ENCODE measurements around the gene PRKACG. TPM values are rescaled to one million over a fixed set of nuclear protein-coding genes. Genes with fewer than 3 reads are reported as not detected.

The PRKACG gene
- total RNA-seq (2021; fragmentation: NEBNext Ultra II Directional; extraction: Animal tissue kit (Norgen Biotek cat#: 25700)) = not detected in 2 replicates
- not detected in 2 replicates for polyA plus RNA-seq (2011; rRNA removed)
- not detected for polyA plus RNA-seq (2011; cell fraction: cytosol; rRNA removed)
- not detected for polyA plus RNA-seq (2011; cell fraction: nucleus; rRNA removed)
- polyA plus RNA-seq (2012, experiment 1 of 2) = not detected in 4 replicates
- polyA plus RNA-seq (2012, experiment 2 of 2) = not detected
- not detected for polyA plus RNA-seq (2013, experiment 1 of 2)
- polyA plus RNA-seq (2013, experiment 2 of 2) = not detected
- not detected in 2 replicates for polyA minus RNA-seq (2011; rRNA and poly(A)+ RNA removed)
- polyA minus RNA-seq (2011; cell fraction: cytosol; rRNA and poly(A)+ RNA removed) = not detected
- polyA minus RNA-seq (2011; cell fraction: nucleus; rRNA and poly(A)+ RNA removed) = not detected
- long read RNA-seq, experiment 1 = 0 reads
- long read RNA-seq, experiment 2 = 0 reads

DNA sequence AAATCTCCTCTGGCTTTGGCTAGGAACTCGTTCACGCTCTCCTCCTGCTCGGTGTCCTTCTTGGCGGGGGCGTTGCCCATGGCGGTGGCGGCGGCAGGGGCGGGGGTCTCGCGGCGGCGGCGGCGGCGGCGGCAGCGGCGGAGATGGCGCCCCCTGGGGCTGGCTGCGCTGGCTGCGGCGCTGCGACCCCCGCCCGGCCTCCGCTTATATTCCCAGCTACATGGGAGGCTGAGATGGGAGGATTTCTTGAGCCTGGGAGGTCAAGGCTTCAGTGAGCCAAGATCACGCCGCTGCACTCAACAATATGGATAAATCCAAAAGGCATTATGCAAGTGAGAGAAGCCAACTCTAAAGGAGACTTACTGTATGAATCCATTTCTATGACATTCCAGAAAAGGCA lies at the start of gene PRKACG:
TSS of gene PRKACG (minus strand) at position 101 of the 400 bp plus-strand sequence. CDS start at position 80, 21 bp downstream.
- Histone ChIP-seq H2BK20ac (ENCODE audit: low read length) (no peak within 1 kb of the TSS), H3K4me3 (ENCODE audit: extremely low read depth in 1 of 4, insufficient read depth in 2 of 4, low read depth in 3 of 4, low read length in 4 of 4) (no peak within 1 kb of the TSS), H3K36me3 (ENCODE audit: control insufficient read depth in 2 of 4, insufficient read depth in 4 of 4, low read length in 3 of 4) (no peaks in the 10 kb centered on the region), H2BK120ac (replicated peaks; ENCODE audit: low read depth, low read length) (no peak within 1 kb of the TSS), H3K4me2 (ENCODE audit: insufficient read depth in 1 of 2, low read depth in 2 of 2, low read length in 2 of 2) (no peak within 1 kb of the TSS), H4K20me1 (replicated peaks in 1 of 2; ENCODE audit: control insufficient read depth in 1 of 2, insufficient read depth in 2 of 2, low read length in 2 of 2) (no peaks in the 10 kb centered on the region), H3K14ac (ENCODE audit: insufficient read length) (no peak within 1 kb of the TSS), H3K4ac (replicated peaks; ENCODE audit: insufficient read length, low read depth, low read length) (peak within 1 kb of the TSS; percentile 49), H3K23me2 (ENCODE audit: low read depth, low read length) (no peaks in the 10 kb centered on the region), H3K9ac (replicated peaks in 1 of 4; ENCODE audit: extremely low read depth in 1 of 4, low read depth in 3 of 4, low read length in 3 of 4) (no peak within 1 kb of the TSS), H3K9me3 (ENCODE audit: insufficient read depth in 2 of 2, low read depth in 1 of 2, low read length in 1 of 2) (peaks cover 0 to 8% of the 10 kb centered on the region in 2 experiments; a peak in 1 of 4 replicates), H4K8ac (ENCODE audit: extremely low read depth, insufficient read depth, low read length) (0 out of 2 replicates have a peak within 1 kb of the TSS, but pooled peaks have one; percentile 10), H4K5ac (ENCODE audit: insufficient read length, low read depth, low read length) (no peak within 1 kb of the TSS), H3K56ac (replicated peaks; ENCODE audit: insufficient read length, low read depth, low read length) (no peak within 1 kb of the TSS), H3K79me1 (ENCODE audit: low read depth, low read length) (no peaks in the 10 kb centered on the region), H2BK15ac (ENCODE audit: low read length) (no peak within 1 kb of the TSS), H3K18ac (ENCODE audit: extremely low read depth, low read length) (no peak within 1 kb of the TSS; the same call in 1 of the 2 replicates), H4K91ac (replicated peaks; ENCODE audit: insufficient read length, low read length) (peak within 1 kb of the TSS; percentile 51), H2BK5ac (ENCODE audit: low read depth, low read length) (no peak within 1 kb of the TSS), H3K79me2 (ENCODE audit: control insufficient read depth in 1 of 2, insufficient read depth in 2 of 2, low read length in 2 of 2) (no peaks in the 10 kb centered on the region), H3K23ac (ENCODE audit: insufficient read length) (no peak within 1 kb of the TSS), H2BK12ac (ENCODE audit: low read depth, low read length) (no peak within 1 kb of the TSS), H3K27me3 (replicated peaks in 1 of 4; ENCODE audit: control insufficient read depth in 3 of 4, extremely low read depth in 1 of 4, insufficient read depth in 3 of 4, low read length in 3 of 4) (no peaks in the 10 kb centered on the region; a peak in 1 of 7 replicates), H2AFZ (ENCODE audit: low read length) (no peak within 1 kb of the TSS), H3K4me1 (replicated peaks in 1 of 4; ENCODE audit: control insufficient read depth in 3 of 4, insufficient read depth in 4 of 4, low read length in 3 of 4) (peaks cover 0 to 9% (median 6%) of the 10 kb centered on the region in 4 experiments; a peak in 4 of 7 replicates), H3K27ac (ENCODE audit: low read depth, low read length) (no peak within 1 kb of the TSS), H2AK5ac (ENCODE audit: low read depth, low read length) (no peak within 1 kb of the TSS)
- DNase-seq (ENCODE audit: low read depth in 1 of 2, low spot score in 2 of 2) (no peak), FAIRE-seq (no peak)
- ChIA-PET POLR2A (ENCODE audit: partially characterized antibody) (no interaction called here), CTCF (ENCODE audit: partially characterized antibody) (interaction anchor here (0.7 to 2.5 kb wide), 5 partner anchors 9 to 431 kb away, joined by 3 to 8 read pairs (median 4); partner anchors contain the start of gene FXN)
- 99% methylated on average over 15 of the region's 29 CpGs; no CpG with 5 or more reads in 1 of the 2 experiments for WGBS, 2 experiments (ENCODE audit: extremely low coverage in 1 of 2, insufficient coverage in 1 of 2, insufficient read length in 1 of 2, insufficient replicate concordance in 2 of 2, low coverage in 1 of 2, low lambda C conversion rate in 2 of 2, missing lambda C conversion rate in 1 of 2)
- TF ChIP-seq GTF2F1 (IDR thresholded peaks at IDR 0.05; ENCODE audit: borderline replicate concordance, low read depth, low read length) = no peak
- TF ChIP-seq KDM5A (IDR thresholded peaks at IDR 0.05; ENCODE audit: low read length) = no peak
- TF ChIP-seq CBX5 (IDR thresholded peaks at IDR 0.05; ENCODE audit: low read depth, low read length) = no peak
- no peak for TF ChIP-seq JUND (IDR thresholded peaks at IDR 0.05; ENCODE audit: low read length)
- TF ChIP-seq ATF2 (IDR thresholded peaks at IDR 0.05; ENCODE audit: low read length) = no peak
- TF ChIP-seq CTCF (IDR thresholded peaks at IDR 0.05; ENCODE audit: control extremely low read depth in 1 of 3, insufficient read depth in 1 of 3, low read depth in 1 of 3, low read length in 3 of 3) = no peak
- no peak for TF ChIP-seq CTBP2 (IDR thresholded peaks at IDR 0.05; ENCODE audit: borderline replicate concordance, insufficient read depth, insufficient read length, low read length)

Measured in H1 (cell line).